Suppressor macrophage treated with lipopolysaccharide for 4 hours (primary cell): ENCODE data around the gene PTPN12.
"Not testable (repeated sequence)": the region's sequence is repeated elsewhere in the genome, so short reads cannot be mapped to it uniquely, and the experiment has no call there.

ENCODE experiments used
- DNase-seq: peaks from one replicate; pipeline ENCODE4 v3.0.0-alpha.2; 2020

Gene PTPN12

DNA sequence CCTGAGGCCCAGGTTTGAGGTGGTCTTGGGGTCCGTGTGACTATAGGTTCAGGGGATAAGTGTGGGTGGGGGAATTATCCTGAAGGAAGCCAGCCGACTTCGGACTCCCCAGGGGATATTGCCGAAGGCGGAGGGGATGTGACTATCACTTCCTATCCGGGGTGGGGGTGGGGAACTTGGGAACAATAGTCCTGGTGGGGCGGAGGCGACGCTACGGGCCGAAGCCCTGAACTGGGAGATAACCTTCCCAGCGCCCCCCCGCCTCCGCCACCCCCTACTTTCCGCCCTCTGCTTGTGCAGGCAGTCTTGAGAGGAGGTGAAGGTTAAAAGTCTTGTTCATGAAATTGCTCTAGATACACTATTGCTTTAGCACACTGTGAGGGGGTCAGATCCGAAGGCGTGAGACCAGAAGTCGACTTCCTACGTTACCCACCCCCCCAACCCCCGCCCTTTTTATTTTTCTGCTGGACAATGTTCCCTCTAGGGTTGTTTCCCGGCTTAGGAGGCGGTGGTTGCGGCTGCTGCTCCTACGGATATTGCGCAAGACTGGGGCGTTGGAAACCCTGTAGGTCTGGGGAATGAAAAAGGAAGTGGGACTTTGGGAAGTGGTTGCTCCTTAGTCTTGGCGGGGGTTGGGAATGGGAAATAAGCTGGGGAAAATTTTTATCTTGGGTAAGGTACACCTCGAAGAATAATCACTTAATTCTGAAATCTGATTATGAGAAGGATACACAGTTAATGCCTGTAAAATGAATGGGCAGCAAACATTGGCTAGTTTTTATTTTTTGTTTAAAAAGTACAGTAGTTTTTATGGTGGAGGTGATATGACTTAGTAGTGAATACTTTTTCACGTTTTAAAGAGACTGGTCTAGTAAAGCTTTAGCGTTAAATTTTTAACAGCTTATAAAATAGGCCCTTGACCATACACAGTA lies 1.5 kb downstream of the PTPN12 start:
- DNase-seq: peak; percentile 92

DNA sequence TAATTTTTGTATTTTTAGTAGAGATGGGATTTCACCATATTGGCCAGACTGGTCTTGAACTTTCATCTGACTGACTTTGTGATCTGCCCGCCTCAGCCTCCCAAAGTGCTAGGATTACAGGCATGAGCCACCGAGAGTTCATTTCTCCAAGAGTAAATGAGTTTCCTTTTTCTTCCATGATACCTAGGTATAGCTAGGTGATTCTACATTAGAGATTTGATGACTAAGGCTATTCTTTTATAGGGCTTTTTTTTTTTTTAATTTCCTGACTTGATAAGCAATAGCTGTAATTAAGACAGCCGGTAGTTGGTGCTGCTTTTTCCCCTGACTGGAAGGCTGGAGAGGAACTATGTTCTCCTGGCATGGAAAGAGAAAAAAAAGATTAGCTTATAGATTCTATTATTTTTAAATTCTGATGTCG lies 3.3 kb downstream of the PTPN12 start:
- DNase-seq: no peak

DNA sequence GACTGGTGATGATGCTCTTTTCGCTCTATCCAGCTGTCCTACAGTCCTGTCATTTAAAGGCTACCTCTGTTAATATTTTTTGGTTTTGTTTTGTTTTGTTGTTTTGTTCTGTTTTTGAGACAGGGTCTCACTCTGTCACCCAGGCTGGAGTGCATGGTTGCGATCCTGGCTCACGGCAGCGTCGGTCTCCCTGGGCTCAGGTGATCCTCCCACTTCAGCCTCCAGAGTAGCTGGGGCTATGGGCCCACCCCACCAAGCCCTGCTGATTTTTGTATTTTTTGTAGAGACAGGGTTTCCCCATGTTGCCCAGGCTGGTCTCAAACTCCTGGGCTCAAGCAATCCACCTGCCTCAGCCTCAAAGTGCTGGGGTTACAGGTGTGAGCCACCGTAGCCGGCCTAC lies 3.9 kb downstream of the PTPN12 start:
- DNase-seq: not testable (repeated sequence)

DNA sequence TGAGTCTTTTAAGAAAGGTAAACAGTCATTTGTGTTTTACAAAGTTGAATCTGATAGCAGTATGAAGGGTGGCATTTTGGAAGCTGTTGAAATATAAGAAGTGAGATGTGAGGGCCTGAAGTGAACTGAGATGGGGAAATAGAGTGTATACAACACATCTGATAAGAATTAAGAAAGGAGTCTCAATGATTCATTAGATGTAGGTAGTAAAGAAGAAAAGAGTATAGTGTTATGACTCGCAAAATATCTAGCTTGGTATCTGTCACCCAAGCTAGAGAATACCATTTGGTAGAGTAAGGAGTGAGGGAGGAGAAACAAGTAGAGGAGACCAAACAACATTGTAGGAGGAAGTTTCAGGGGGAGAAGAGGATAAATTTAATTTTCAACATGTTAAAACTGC lies 5.3 kb downstream of the PTPN12 start:
- DNase-seq: no peak

DNA sequence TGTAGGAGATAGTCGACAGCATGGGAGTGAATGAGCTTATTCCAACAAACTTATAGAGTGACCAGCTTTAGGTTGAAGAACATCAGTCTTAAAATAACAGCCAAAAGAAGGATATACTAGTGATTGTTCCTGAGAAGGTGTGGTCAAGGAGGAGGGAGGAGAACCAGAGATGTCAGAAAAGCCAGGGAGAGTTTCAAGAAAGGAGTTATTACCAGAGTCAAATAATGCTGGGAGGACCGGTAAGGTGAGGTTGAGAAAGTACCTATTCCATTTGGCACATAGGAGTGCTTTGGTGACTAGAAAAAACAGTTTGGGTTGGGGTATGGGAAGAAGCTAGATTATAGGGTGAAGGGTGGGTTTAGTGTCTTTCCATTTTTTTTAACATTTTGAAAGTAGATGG lies 5.8 kb downstream of the PTPN12 start:
- no peak for DNase-seq

DNA sequence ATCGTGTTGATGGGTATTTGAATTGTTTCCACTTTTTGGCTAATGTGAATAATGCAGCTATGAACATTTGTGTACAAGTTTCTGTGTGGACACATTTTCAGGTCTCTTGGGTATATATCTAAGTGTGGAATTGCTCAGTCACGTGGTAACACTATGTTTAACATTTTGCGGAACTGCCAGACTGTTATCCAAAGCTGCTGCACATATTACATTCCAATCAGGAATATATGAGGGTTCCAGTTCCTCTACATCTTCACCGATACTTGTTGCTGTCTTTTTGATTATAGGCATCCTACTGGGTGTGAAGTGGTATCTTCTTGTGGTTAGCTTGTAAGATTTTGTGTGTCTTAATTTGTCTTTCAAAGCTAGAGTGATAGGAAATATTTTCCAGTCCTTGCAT lies 6.8 kb downstream of the PTPN12 start:
- DNase-seq: no peak

DNA sequence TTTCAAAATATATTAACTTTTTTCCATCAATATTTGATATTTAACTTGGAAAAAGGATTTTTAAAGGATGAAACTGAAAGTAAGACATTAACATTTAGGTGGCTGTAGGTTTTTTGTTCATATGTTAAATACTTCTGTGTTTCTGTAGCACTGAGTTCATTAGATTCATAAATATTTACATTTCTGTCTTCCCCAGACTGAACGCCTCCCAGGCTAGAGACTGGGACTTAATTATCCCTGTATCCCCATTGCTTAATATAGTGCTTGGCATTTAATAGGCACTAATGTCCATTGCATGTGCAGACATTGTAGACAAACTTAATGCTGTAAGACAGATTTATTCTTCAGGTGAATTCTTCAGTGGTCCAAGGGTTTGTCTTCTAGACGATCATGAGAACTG lies 7.4 kb downstream of the PTPN12 start:
- no peak for DNase-seq

DNA sequence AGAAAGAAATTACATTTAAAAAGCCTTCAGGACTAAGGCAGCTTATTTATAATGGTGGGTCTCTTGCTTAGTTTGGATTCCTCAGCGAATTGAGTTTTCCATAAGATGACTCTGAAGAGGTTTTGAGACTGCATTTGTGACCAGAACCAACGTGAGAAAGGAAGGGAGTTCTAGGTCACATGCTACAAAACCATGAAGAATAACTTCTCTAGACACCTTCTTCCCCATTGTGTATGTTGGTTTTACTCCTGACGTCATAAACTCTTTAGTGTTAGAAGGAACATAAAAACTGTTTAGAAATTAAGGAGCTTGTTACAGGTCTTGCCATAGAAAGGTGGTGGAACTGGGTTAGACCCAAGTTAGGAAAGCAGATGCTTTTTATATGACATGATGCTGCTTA lies 11.1 kb downstream of the PTPN12 start:
- peak; percentile 59 for DNase-seq

DNA sequence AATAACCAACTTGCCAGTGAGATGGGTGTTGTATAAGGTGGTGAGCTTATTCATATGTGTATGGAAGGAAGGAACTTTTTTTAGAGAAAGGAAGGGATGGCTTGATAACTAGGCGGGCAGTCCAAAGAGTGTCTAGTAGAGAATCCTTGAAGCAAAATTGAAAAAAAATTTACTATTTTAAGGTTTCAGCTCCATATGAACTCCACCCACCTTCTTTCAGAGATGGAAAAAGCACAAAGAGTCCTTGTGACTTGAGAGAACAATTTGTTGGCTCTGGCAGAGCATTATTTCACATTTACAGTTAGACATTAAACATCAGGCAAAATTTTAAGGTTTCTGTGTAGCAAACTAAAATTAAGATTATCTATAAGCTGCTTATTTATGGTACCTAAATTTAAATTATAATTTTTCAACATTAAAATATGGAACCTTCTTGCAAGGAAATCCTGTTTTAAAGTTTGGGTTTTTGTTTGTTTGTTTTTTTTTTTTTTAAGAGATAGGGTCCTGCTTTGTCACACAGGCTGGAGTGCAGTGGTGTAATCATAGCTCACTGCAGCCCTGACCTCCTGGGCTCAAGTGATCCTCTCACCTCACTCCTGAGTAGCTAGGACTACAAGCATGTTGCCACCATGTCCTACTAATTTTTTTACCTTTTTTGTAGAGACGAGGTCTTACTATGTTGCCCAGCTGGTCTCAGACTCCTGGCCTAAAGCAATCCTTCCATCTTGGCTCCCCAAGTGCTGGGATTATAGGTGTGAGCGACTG lies 12.2 kb downstream of the PTPN12 start:
- no peak for DNase-seq

DNA sequence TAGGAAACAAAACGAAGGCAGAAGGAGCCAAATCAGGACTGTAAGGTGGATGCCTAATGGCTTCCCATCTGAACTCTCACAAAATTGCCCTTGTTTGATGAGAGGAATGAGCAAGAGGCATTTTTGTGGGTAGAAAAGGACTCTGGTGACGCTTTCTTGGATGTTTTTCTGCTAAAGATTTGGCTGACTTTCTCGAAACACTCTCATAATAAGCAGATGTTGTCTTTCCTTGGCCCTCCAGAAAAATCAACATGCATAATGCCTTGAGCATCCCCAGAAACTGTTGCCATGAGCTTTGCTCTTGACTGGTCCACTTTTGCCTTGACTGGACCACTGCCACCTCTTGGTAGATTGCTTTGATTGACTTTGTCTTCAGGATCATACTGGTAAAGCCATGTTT lies 13.5 kb downstream of the PTPN12 start:
- DNase-seq: no peak

DNA sequence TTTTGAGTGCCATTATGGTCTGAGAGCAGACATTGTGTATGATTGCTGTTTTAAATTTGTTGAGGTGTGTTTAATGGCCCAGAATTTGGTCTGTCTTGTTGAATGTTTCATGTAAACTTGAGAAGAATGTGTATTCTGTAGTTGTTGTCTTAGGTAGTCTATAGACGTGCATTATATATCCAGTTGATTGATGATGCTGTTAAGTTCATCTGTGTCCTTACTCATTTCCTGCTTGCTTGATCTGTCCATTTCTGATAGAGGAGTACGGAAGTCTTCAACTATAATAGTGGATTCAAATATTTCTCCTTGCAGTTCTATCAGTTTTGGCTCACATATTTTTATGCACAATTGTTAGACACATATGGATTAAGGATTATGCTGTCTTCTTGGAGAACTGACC lies 16.0 kb downstream of the PTPN12 start:
- no peak for DNase-seq

DNA sequence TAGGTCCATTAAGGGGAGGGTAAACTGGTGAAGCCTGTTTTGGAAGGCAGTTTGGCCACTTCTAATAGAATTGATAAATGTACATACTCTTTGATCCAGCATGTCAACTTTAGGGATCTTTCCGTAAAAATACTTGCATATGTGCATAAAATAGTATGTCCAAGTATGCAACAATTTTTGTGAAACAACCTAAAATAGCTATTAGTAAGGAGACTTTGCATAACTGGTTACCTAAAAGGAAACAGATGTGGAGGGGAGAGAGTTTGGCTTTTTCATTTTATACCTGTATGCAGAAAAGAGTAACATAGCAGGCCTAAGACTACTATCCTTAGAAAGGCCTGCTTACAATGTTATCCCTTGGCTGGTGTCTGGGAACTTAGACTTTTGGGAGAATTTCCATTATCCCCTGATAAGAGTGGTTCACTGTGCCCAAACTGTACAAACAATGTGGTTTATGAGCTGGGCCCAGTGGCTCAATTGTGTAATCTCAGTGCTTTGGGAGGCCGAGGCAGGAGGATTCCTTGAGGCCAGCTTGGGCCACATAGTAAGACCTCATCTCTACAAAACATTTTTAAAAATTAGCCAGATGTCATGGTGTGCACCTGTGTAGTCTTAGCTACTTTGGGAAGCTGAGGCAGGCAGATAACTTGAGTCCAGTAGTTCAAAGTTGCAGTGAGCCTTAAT lies 21.3 kb downstream of the PTPN12 start:
- DNase-seq: no peak

DNA sequence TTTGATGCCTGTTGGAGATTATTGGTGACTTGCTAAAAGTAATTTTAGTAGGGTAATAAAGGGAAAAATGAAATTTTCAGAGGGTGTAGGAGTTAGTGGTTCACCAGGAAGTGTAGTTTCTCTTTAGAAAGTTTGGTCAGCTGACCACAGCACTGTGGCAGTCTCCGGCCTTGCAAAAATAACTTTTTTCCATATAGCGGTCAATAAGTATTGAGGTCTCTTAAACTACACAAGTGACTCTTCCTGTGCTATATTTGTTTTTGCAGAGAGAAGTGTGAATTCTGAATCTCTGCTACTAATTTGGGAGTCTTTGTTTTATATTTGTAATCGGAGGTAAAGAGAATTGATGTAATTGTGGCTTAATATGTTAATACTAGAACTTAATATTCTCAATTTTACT lies 24.3 kb downstream of the PTPN12 start:
- DNase-seq: peak; percentile 32

DNA sequence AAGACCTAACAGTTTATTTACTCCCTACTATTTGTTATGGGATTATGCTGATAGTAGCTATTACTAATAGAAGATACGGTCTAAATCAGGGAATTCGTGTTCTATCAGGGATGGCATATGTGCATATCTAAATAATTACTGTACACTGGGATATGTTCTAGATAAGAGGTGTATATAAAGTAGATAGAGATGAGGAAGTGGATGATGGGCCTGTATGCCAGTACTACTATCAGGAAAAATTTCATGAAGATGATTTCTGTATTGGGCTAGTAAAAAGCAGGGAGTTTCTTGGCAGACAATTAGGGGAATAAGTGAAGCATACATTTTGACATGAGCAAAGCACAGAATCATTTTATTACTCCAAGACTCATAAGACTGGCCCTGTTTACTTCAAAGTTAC lies 26.2 kb downstream of the PTPN12 start:
- no peak for DNase-seq

DNA sequence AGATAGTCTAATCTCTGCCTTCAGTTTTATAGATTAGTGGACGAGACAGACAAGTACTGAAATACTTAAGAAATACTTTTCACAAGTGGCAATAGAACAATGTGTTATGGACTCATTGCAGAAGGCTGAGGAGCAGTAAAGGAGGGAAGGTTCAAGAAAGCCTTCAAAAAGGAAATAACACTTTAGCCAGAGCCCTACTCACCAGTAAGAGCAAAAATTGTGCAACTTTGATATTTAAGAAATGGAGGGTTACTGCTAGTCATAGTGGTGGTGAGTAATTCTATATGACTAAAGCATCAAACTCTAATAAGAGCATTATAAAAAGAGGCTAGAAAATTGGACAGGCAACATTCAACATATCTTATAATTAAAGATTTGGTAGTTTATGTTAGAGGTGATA lies 28.8 kb downstream of the PTPN12 start:
- DNase-seq: peak; percentile 83

DNA sequence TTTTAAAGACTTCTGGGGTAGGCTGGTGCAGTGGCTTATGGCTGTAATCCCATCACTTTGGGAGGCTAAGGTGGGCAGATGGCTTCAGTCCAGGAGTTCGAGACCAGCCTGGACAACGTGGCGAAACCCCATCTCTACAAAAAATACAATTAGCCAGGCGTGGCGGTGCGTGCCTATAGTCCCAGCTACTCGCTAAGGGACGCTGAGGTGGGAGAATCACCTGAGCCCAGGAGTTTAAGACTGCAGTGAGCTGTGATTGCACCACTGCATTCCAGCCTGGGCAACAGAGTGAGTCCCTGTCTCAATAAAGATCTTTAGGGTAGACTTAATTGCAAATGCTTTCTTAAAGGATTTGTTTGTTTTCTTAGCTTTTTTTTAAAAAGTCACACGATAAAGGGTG lies 29.3 kb downstream of the PTPN12 start:
- no peak for DNase-seq

DNA sequence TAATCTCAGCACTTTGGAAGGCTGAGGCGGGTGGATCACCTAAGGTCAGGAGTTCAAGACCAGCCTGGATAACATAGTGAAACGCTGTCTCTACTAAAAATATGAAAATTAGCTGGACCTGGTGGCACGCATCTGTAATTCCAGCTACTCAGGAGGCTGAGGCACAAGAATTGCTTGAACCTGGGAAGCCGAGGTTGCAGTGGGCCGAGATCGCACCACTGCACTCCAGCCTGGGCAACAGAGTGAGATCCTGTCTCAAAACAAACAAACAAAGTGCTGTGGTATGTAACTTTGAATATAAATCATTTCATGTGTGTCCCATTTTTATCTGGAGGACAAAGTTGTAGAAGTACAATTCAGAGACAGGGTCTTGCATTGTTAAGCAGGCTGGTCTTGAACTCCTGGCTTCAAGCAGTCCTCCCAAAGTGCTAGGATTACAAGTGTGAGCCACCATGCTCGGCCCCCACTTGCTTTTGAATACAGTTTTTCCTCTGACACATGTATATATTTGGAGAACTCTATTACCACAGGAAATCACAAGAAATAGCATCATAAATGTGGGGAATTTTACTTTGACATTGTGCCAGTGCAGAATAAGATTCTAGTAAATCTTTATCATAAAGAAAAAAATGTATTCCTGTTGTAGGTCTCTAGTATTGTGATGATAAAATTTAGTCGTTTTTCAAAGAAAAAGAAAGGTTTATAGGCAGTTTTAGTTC lies 32.6 kb downstream of the PTPN12 start:
- peak; percentile 68 for DNase-seq

DNA sequence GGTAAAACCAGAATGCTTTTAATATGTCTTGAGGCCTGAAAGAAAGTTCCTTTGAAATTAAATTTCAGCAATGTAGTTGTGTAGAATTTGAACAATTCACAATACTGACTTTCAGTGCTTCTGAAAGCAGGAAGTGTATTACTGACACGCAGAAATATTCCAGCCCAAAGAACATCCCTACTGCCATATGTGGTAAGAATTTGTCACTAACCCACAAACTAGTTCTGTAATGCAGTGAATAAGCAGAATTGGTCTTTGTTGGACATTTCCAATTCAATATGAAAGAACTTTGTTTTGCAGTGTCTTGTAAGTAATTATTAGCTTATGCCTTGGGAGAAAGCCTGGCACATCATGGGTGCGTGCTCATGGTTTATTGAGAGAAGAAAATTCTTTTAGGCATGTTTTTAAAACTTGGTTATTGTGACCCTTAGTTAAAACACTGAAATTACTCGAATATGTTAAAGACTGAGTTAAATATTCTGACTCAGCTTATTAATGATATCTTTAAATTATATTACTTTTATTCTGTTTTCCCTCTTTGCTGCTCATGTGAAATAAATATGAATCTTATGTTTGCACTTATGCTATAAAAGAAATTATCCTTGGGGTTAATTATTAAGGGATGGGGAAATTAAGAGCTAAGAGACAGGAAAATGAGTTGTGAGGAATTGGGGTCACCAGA lies 33.4 kb downstream of the PTPN12 start:
- peak; percentile 89 for DNase-seq

DNA sequence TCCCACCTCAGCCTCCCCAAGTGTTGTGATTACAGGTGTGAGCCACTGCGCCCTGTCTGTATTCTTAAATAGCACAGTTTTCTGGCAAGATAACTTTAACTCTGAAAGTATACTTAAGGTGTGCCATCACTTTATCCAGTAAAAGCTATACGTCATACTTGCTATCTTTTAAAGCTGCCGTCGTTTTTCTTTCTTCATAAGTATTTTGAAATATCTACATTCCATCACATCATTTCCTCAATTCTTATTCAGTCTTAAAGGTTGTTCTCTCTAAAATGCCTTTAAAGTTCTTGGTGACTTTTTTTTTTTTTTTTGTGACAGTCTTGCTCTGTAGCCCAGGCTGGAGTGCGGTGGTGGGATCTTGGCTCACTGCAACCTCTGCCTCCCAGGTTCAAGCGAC lies 34.7 kb downstream of the PTPN12 start:
- DNase-seq: peak; percentile 64

DNA sequence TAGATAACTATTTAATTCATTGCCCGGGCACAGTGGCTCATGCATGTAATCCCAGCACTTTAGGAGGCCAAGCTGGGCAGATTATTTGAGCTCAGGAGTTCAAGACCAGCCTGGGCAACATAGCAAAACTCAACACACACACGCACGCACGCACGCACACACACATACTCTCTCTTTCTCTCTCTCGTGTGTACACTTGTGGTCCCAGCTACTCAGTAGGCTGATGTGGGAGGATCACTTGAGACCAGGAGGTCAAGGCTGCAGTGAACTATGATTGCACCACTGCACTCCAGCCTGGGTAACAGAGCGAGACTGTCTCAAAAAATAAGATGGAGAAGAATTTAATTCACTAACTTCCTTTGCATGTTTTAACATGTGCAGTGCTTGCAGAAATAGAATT lies 38.1 kb downstream of the PTPN12 start:
- no peak for DNase-seq

DNA sequence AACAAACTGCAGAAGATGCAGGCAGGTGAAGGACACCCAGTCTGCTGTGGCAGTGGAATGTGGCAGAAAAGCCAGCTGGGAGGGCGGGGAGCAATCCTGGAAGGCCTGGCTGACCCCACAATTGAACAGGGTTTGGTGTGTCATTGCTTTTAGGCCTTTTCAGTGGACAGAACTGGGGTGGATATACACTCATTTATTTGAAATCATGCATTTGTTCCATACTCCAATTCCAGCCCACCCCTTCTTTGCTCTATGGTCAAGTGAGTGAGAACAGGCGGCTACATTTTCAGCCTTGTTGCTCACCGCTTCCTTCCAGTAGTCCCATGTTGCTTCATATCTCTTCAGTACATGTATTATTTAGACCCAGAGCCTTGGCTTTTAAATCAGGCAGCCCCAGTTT lies 39.8 kb downstream of the PTPN12 start:
- no peak for DNase-seq

DNA sequence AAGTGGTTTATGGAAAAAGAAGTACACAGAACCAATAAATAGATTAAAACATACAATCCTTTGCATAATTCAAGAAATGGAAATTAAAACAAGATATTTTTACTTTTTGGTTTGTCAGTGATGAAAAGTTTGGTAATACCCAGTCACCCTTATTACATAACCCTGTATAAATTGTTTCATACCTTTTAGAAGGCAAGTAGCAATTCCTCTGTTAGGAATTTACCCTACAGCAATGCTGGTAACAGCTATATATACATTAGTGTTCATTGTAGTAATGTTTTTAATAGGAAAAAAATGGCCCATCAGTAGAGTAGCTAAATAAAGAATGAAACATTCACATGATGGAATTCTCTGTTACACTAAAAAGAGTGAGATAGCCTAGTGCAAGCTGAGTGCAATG lies 42.7 kb downstream of the PTPN12 start:
- peak; percentile 31 for DNase-seq
